Measurements from ENCODE around the gene RRP7A.

Gene RRP7A

GRCh38 chr22:42461511-42461910, 58.1 kb downstream of the RRP7A start:
- Histone ChIP-seq H3K27me3 (ENCODE audit: low read depth, low read length) (peaks cover 7% of the 10 kb centered on the region), H3K4me3 (ENCODE audit: low read depth in 1 of 2, low read length in 2 of 2) (no peak overlapping the region), H3K36me3 (ENCODE audit: control insufficient read depth in 1 of 2, insufficient read depth in 2 of 2, low read length in 2 of 2) (no peaks in the 10 kb centered on the region), H3K9me3 (ENCODE audit: control insufficient read depth in 1 of 2, low read length in 2 of 2) (no peaks in the 10 kb centered on the region), H3K4me1 (ENCODE audit: control insufficient read depth in 1 of 2, insufficient read depth in 2 of 2, low read length in 2 of 2) (no peaks in the 10 kb centered on the region), H3K27ac (ENCODE audit: low read length) (no peak overlapping the region)

Data from muscle layer of duodenum (tissue), 2 donors.